Breast epithelium (tissue), 3 donors: Measurements from ENCODE around the gene CNTN2. TPM values are rescaled to one million over a fixed set of nuclear protein-coding genes. Genes with fewer than 3 reads are reported as not detected.

Experiments used
- total RNA-seq, 3 donors: library from RNA; depleted of rRNA; stranded (reverse); fragments of >200 nt; gene quantifications; one replicate each; pipeline ENCODE4 v1.1.0, GENCODE V29; 2016

The CNTN2 gene
- total RNA-seq, 3 donors from 2014 or later: not detected

Other genes starting within 250 kb of the CNTN2 start
- 10 to 100 TPM in 2 of 3 donors, 1 to 10 TPM in 1; 1.6 to 19.5 (median 14.1) TPM for gene NFASC, start 172.3 kb upstream of the CNTN2 start, total RNA-seq
- gene TMEM81, start 41.2 kb downstream of the CNTN2 start, total RNA-seq: 1 to 10 TPM; 2.5 to 3.2 (median 2.6) TPM
- 10 to 100 TPM; 15.7 to 25.5 (median 15.8) TPM for gene RBBP5, start 78.8 kb downstream of the CNTN2 start, total RNA-seq
- 10 to 100 TPM; 10.2 to 19.3 (median 12.5) TPM for gene DSTYK, start 168.5 kb downstream of the CNTN2 start, total RNA-seq
- 1 to 10 TPM; 1.1 to 2.2 (median 2.0) TPM for gene TMCC2, start 184.7 kb downstream of the CNTN2 start, total RNA-seq